HG03066 (cell line): Measurements from ENCODE around the gene PIGX.

Source experiments
- ATAC-seq: cut with Tn5 transposase; IDR thresholded peaks from one replicate; pipeline ENCODE4 v1.9.1; 2021; ENCODE audit warnings: low read depth; ENCODE audit not compliant: unreplicated experiment

Gene PIGX

GRCh38 chr3:196754091-196754981 lies 42.2 kb downstream of the PIGX start:
- no peak for ATAC-seq

- no peak for ATAC-seq
These were observed 44.6 kb downstream of the PIGX start for GRCh38 chr3:196756732-196757131.

GRCh38 chr3:196757876-196758739 lies 45.9 kb downstream of the PIGX start:
- no peak for ATAC-seq

- ATAC-seq: no peak
These were observed 51.0 kb downstream of the PIGX start for GRCh38 chr3:196763179-196763578.

GRCh38 chr3:196765454-196765853 lies 53.3 kb downstream of the PIGX start:
- no peak for ATAC-seq

- no peak for ATAC-seq
These were observed 58.9 kb downstream of the PIGX start for GRCh38 chr3:196771067-196771466.

GRCh38 chr3:196772102-196772501 lies 59.9 kb downstream of the PIGX start:
- no peak for ATAC-seq

- ATAC-seq: no peak
These were observed 60.7 kb downstream of the PIGX start for GRCh38 chr3:196772897-196773296.

- ATAC-seq: no peak
These were observed 62.1 kb downstream of the PIGX start for GRCh38 chr3:196774191-196774820.

- no peak for ATAC-seq
These were observed 62.8 kb downstream of the PIGX start for GRCh38 chr3:196774848-196775422.

GRCh38 chr3:196775938-196776337 lies 63.8 kb downstream of the PIGX start:
- no peak for ATAC-seq

- no peak for ATAC-seq
These were observed 65.7 kb downstream of the PIGX start for GRCh38 chr3:196777836-196778235.

- ATAC-seq: no peak
These were observed 66.6 kb downstream of the PIGX start for GRCh38 chr3:196778755-196779154.

GRCh38 chr3:196782511-196782910 lies 70.3 kb downstream of the PIGX start:
- no peak for ATAC-seq
